ENCODE data around the gene LIPG. TPM values are rescaled to one million over a fixed set of nuclear protein-coding genes. Genes with fewer than 3 reads are reported as not detected.

Gene LIPG
- total RNA-seq, 1 experiment from 2014 or later: 86.7 TPM

DNA sequence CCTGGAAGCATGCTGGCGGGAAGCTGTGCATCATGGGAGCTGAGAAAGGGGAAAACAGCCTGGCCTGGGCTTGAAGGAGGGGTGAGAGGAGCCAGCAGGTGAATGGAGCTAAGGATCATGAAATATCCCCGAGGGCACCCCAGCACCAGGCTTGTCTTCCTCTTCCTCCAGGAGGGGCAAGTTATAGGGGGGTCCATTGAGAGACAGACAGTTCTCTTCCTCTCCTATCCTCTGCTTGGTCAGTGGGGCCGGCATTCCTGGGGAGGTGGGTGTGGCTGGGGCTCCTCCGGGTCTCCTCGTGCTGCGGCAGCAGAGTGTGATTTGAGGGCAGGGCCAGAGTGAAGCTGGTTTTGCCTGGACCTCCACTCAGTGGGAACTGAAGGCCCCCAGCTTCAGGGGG lies 78.9 kb downstream of the LIPG start:
- H3K36me3 Mint-ChIP-seq (ENCODE audit: insufficient read depth, unreplicated experiment): no peaks in the 10 kb centered on the region
- intact Hi-C loops (cut with micrococcal nuclease; ENCODE audit: unreplicated experiment): no loop called here
- H3K27me3 Mint-ChIP-seq (ENCODE audit: insufficient read depth, unreplicated experiment): no peaks in the 10 kb centered on the region
- ChIA-PET CTCF (interaction anchor here (1.1 kb wide), 1 partner anchor 218 kb away, joined by 3 read pairs; no protein-coding TSS in a partner anchor), POLR2A (no interaction called here)
- Histone ChIP-seq H3K27me3 (replicated peaks; ENCODE audit: control insufficient read depth, insufficient read depth, low read length) (no peaks in the 10 kb centered on the region), H3K36me3 (ENCODE audit: control insufficient read depth, insufficient read depth, low read length) (no peaks in the 10 kb centered on the region), H3K4me3 (ENCODE audit: low read depth, low read length) (no peak overlapping the region), H3K4me1 (peaks cover 14% of the 10 kb centered on the region), H3K9me3 (no peaks in the 10 kb centered on the region)
- no peak overlapping the region for H3K27ac Mint-ChIP-seq (ENCODE audit: unreplicated experiment)
- no peaks in the 10 kb centered on the region for H3K9me3 Mint-ChIP-seq (ENCODE audit: unreplicated experiment)
- no peak for DNase-seq
- no TSS peak for BruUV-seq (replicated peaks)
- no peak overlapping the region for H3K4me3 Mint-ChIP-seq (ENCODE audit: unreplicated experiment)
- no peaks in the 10 kb centered on the region for H3K4me1 Mint-ChIP-seq (ENCODE audit: low read depth, unreplicated experiment)
- TF ChIP-seq, protein P1, sequence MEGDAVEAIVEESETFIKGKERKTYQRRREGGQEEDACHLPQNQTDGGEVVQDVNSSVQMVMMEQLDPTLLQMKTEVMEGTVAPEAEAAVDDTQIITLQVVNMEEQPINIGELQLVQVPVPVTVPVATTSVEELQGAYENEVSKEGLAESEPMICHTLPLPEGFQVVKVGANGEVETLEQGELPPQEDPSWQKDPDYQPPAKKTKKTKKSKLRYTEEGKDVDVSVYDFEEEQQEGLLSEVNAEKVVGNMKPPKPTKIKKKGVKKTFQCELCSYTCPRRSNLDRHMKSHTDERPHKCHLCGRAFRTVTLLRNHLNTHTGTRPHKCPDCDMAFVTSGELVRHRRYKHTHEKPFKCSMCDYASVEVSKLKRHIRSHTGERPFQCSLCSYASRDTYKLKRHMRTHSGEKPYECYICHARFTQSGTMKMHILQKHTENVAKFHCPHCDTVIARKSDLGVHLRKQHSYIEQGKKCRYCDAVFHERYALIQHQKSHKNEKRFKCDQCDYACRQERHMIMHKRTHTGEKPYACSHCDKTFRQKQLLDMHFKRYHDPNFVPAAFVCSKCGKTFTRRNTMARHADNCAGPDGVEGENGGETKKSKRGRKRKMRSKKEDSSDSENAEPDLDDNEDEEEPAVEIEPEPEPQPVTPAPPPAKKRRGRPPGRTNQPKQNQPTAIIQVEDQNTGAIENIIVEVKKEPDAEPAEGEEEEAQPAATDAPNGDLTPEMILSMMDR (IDR thresholded peaks at IDR 0.05; ENCODE audit: insufficient read depth in 1 of 2, low read depth in 1 of 2, low read length in 1 of 2, severe bottlenecking in 1 of 2, unreplicated experiment in 1 of 2): no peak

DNA sequence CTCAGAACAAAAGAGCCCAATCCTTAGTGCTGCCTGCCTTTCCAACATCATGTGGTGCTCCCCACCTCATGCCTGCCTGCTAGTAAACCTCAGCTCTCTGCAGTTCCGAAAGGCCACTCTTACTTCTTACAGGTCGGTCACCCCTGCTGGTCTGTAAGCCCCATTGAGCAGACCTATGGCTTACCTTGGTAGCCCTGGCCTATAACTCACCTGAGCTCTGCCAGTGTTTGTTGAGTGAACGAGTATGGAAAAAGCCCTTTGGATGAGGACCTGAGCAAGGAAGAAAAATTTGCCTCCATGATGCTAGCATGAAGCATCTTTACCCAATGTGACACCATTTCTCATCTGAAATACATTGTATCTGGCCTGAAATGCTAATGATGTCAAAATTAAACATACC lies 83.3 kb downstream of the LIPG start:
- TF ChIP-seq, protein P1 (IDR thresholded peaks at IDR 0.05; ENCODE audit: insufficient read depth in 1 of 2, low read depth in 1 of 2, low read length in 1 of 2, severe bottlenecking in 1 of 2, unreplicated experiment in 1 of 2): no peak
- Mint-ChIP-seq H3K4me1 (ENCODE audit: low read depth, unreplicated experiment) (peaks cover 6% of the 10 kb centered on the region), H3K36me3 (ENCODE audit: insufficient read depth, unreplicated experiment) (no peaks in the 10 kb centered on the region), H3K9me3 (ENCODE audit: unreplicated experiment) (no peaks in the 10 kb centered on the region), H3K27ac (ENCODE audit: unreplicated experiment) (no peak overlapping the region), H3K4me3 (ENCODE audit: unreplicated experiment) (no peak overlapping the region), H3K27me3 (ENCODE audit: insufficient read depth, unreplicated experiment) (no peaks in the 10 kb centered on the region)
- Histone ChIP-seq H3K4me1 (peaks cover 11% of the 10 kb centered on the region; the same call in 1 of the 2 replicates), H3K4me3 (ENCODE audit: low read depth, low read length) (no peak overlapping the region), H3K27me3 (replicated peaks; ENCODE audit: control insufficient read depth, insufficient read depth, low read length) (no peaks in the 10 kb centered on the region), H3K9me3 (no peaks in the 10 kb centered on the region), H3K36me3 (ENCODE audit: control insufficient read depth, insufficient read depth, low read length) (no peaks in the 10 kb centered on the region)
- POLR2A ChIA-PET: no interaction called here
- intact Hi-C loops (cut with micrococcal nuclease; ENCODE audit: unreplicated experiment): no loop called here
- DNase-seq: no peak
- no TSS peak for BruUV-seq (replicated peaks)
- CTCF ChIA-PET: no interaction called here

DNA sequence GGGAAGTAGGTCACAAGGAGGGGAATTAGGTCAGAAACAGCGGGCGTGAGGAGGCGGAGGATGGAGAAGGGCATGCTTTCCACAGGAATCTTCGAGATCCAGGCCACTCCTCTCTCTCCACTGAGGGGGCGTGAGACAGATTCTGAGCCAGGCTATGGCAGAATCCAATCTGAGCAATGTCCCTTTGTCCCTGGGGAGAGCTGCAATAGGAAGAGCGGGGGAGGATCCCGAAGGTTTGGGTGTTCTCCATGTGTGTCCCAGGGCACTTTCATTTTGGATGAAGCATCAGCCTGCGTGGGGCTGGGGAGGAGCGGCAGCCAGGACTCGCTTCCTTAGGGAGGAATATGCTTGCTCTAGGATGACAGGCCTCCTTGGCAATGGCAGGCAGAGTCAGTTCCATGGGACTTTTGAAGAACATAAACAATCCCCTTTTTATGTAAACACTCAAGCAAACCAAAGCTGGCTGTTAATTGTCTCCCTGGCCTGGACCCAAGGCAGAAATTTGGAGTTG lies 84.0 kb downstream of the LIPG start:
- intact Hi-C loops (cut with micrococcal nuclease; ENCODE audit: unreplicated experiment): no loop called here
- H3K27me3 ChIP-seq (replicated peaks; ENCODE audit: control insufficient read depth, insufficient read depth, low read length): no peaks in the 10 kb centered on the region
- CTCF ChIA-PET: no interaction called here
- TF ChIP-seq, protein P1 (IDR thresholded peaks at IDR 0.05; ENCODE audit: insufficient read depth in 1 of 2, low read depth in 1 of 2, low read length in 1 of 2, severe bottlenecking in 1 of 2, unreplicated experiment in 1 of 2): no peak
- no peaks in the 10 kb centered on the region for H3K36me3 ChIP-seq (ENCODE audit: control insufficient read depth, insufficient read depth, low read length)
- Mint-ChIP-seq H3K4me1 (ENCODE audit: low read depth, unreplicated experiment) (peaks cover 6% of the 10 kb centered on the region), H3K27ac (ENCODE audit: unreplicated experiment) (no peak overlapping the region), H3K9me3 (ENCODE audit: unreplicated experiment) (no peaks in the 10 kb centered on the region), H3K36me3 (ENCODE audit: insufficient read depth, unreplicated experiment) (no peaks in the 10 kb centered on the region), H3K4me3 (ENCODE audit: unreplicated experiment) (no peak overlapping the region), H3K27me3 (ENCODE audit: insufficient read depth, unreplicated experiment) (no peaks in the 10 kb centered on the region)
- no peak for DNase-seq
- POLR2A ChIA-PET: no interaction called here
- BruUV-seq (replicated peaks): no TSS peak
- H3K4me3 ChIP-seq (ENCODE audit: low read depth, low read length): no peak overlapping the region
- peaks cover 11% of the 10 kb centered on the region; the same call in 1 of the 2 replicates for H3K4me1 ChIP-seq
- no peaks in the 10 kb centered on the region for H3K9me3 ChIP-seq
